Measurements from ENCODE around the gene CCDC97. TPM values are rescaled to one million over a fixed set of nuclear protein-coding genes. Genes with fewer than 3 reads are reported as not detected.

Gene CCDC97
- polyA plus RNA-seq, 1 of the 3 experiments (the other 2 are of a cell fraction) = 9.6 TPM

DNA sequence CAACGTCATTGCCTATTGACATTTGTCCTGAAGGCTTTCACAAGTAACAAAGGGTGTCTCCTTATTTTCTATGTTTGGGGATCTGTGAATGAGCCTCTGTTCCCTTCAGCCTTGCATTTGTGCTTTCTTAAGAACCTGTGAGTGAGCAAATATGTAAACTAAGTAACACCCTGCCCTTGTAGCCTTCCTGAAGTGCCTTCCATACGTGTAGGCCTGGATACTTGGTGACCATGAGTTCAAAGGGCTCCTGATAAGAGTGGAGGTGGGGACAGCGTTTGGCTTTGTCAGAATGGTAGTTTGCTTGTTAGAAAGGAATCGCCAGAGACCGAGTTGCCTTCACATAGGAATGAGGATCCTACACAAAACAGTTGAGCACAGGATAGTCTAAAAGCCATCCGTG is 14.5 kb upstream of the CCDC97 start (continued):
- TF ChIP-seq REST (IDR thresholded peaks at IDR 0.05; ENCODE audit: low read depth, low read length) (no peak), SMC3 (IDR thresholded peaks at IDR 0.05; ENCODE audit: low read depth, low read length) (no peak), ELF1 (IDR thresholded peaks at IDR 0.05) (no peak)

DNA sequence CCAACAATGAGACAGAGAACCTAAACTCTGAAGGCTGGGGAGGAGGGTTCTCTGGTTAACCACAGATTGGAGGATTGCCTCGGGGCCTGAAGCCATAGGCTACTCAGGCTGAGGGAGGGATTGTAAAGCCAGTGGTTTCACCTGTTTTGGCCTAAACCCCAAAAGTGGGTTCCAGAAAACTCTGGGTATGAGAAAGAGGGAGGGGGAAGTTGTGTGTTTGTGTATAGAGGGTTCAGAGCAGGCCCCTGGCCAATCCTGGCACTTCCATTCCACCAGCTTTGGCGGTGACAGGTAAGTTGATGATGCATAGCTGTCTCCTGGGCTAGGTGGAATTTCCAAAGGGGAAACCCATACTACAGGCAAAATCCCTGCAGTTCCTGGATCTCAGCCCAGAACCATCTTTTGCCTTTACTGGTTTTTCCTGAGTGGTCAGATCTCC is 13.5 kb upstream of the CCDC97 start:
- H3K9ac ChIP-seq = no peak overlapping the region
- peaks cover 80 to 98% of the 10 kb centered on the region in 2 experiments for H3K36me3 ChIP-seq (replicated peaks in 1 of 2; ENCODE audit: control insufficient read depth in 1 of 2, insufficient read depth in 2 of 2, low read length in 1 of 2)
- H4K20me1 ChIP-seq (ENCODE audit: insufficient read depth) = peaks cover 9% of the 10 kb centered on the region; the same call in 1 of the 2 replicates
- peaks cover 11% of the 10 kb centered on the region; the same call in 1 of the 2 replicates for H3K79me2 ChIP-seq (ENCODE audit: insufficient read depth)
- DNase-seq = no peak
- ChIA-PET CTCF (interaction anchor here (0.8 to 12.4 kb wide), 3 partner anchors 10 to 26 kb away, joined by 4 to 105 read pairs (median 4); no protein-coding TSS in a partner anchor), POLR2A (no interaction called here)
- H3K27ac ChIP-seq (ENCODE audit: low read depth in 2 of 2, low read length in 1 of 2) = peak overlapping the region in 1 of 2 experiments; percentile 80; a peak in 1 of 4 replicates
- H3K4me2 ChIP-seq = no peak overlapping the region
- no peaks in the 10 kb centered on the region for H3K4me1 ChIP-seq (ENCODE audit: control insufficient read depth in 1 of 2, insufficient read depth in 2 of 2, low read depth in 1 of 2, low read length in 1 of 2)
- no peak overlapping the region for H2AFZ ChIP-seq (ENCODE audit: low read depth)
- TF ChIP-seq NFIC (IDR thresholded peaks at IDR 0.05; ENCODE audit: borderline replicate concordance) (no peak), MXI1 (IDR thresholded peaks at IDR 0.05; ENCODE audit: low read depth, low read length) (no peak), ELF1 (IDR thresholded peaks at IDR 0.05) (no peak), MEF2A (IDR thresholded peaks at IDR 0.05; ENCODE audit: borderline replicate concordance, low read depth) (no peak), GATA2 (CRISPR knock-in tag; IDR thresholded peaks at IDR 0.05) (no peak), EZH2phosphoT487 (IDR thresholded peaks at IDR 0.05; ENCODE audit: borderline replicate concordance, low read depth) (no peak)
- TF ChIP-seq, protein P1, sequence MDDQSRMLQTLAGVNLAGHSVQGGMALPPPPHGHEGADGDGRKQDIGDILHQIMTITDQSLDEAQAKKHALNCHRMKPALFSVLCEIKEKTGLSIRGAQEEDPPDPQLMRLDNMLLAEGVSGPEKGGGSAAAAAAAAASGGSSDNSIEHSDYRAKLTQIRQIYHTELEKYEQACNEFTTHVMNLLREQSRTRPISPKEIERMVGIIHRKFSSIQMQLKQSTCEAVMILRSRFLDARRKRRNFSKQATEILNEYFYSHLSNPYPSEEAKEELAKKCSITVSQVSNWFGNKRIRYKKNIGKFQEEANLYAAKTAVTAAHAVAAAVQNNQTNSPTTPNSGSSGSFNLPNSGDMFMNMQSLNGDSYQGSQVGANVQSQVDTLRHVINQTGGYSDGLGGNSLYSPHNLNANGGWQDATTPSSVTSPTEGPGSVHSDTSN (IDR thresholded peaks at IDR 0.05) = no peak
- H3K9me3 ChIP-seq = no peaks in the 10 kb centered on the region
- H3K4me3 ChIP-seq (ENCODE audit: low read depth in 2 of 2, low read length in 1 of 2) = no peak overlapping the region
- H3K9me2 ChIP-seq = no peaks in the 10 kb centered on the region
- 100% methylated on average over 2 of the region's 2 CpGs for WGBS (ENCODE audit: low lambda C conversion rate)
- H3F3A ChIP-seq (replicated peaks; ENCODE audit: insufficient read depth) = peaks cover 17% of the 10 kb centered on the region
- no peaks in the 10 kb centered on the region for H3K27me3 ChIP-seq (ENCODE audit: insufficient read depth)

Measured in SK-N-SH (cell line).